ENCODE measurements around the gene TTC28.

Gene TTC28

GRCh38 chr22:28548406-28548805, 131.2 kb downstream of the TTC28 start:
- in situ Hi-C loops (cut with HindIII; ENCODE audit: low pct_ligation_motif_present, low sequenced_read_pairs): no loop called here

DNA sequence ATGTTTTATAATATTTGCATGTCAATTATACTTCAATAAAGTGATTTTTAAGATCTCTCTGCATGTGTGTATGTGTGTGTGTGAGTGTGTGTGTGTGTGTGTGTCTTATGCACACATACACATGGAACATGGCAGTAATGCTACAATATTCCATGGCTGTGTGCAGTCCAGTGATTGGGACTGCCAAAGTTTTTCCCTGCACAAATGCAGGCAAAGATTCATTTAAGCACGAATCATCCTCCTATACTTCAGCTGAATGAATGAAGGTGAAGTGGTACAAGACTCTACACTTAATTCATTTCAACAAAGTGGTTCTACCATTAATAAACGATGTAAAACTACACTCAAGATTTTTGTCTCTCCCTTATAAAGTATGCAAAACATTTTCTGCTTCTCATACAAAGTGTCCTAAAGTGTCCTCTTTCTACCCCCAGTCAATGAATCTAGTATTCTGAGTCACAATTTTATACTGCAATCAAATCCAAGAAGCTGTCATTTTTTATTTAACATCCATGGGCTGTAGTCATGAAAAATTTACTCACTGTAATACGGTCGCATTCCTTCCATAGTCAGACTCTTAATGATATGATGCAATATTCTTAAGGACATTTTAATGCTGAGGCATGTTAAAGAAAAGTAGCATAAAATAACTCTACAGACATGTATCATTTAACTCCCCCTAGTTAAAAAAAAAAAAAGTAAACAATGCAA, 132.4 kb downstream of the TTC28 start:
- no peak for DNase-seq
- in situ Hi-C loops (cut with HindIII; ENCODE audit: low pct_ligation_motif_present, low sequenced_read_pairs): no loop called here

More at GRCh38 chr22:28548406-28548805, 131.2 kb downstream of the TTC28 start:
- Histone ChIP-seq H3K4me3 (ENCODE audit: low read depth, low read length) (no peak overlapping the region), H3K27me3 (replicated peaks) (no peaks in the 10 kb centered on the region), H3K27ac (no peak overlapping the region), H3K36me3 (replicated peaks) (no peaks in the 10 kb centered on the region)
- DNase-seq: no peak
- TF ChIP-seq, protein P1, sequence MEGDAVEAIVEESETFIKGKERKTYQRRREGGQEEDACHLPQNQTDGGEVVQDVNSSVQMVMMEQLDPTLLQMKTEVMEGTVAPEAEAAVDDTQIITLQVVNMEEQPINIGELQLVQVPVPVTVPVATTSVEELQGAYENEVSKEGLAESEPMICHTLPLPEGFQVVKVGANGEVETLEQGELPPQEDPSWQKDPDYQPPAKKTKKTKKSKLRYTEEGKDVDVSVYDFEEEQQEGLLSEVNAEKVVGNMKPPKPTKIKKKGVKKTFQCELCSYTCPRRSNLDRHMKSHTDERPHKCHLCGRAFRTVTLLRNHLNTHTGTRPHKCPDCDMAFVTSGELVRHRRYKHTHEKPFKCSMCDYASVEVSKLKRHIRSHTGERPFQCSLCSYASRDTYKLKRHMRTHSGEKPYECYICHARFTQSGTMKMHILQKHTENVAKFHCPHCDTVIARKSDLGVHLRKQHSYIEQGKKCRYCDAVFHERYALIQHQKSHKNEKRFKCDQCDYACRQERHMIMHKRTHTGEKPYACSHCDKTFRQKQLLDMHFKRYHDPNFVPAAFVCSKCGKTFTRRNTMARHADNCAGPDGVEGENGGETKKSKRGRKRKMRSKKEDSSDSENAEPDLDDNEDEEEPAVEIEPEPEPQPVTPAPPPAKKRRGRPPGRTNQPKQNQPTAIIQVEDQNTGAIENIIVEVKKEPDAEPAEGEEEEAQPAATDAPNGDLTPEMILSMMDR (IDR thresholded peaks at IDR 0.05; ENCODE audit: low read depth, low read length, missing control alignments): no peak

DNA sequence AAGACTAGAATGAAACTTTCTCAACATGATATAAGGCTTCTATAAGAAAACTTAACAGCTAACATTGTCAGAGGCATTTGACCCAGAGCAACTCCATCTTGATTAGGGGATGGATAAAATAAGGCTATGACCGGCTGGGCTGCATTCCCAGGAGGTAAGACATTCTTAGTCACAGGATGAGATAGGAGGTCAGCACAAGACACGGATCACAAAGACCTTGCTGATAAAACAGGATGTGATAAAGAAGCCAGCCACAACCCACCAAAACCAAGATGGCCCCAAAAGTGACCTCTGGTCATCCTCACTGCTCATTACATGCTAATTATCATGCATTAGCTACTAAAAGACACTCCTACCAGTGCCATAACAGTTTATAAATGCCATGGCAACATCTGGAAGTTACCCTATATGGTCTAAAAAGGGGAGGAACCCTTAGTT, 135.2 kb downstream of the TTC28 start:
- no peak overlapping the region for H3K27ac ChIP-seq
- no peak overlapping the region for H3K4me3 ChIP-seq (ENCODE audit: low read depth, low read length)
- H3K27me3 ChIP-seq (replicated peaks): no peaks in the 10 kb centered on the region
- DNase-seq: peak; percentile 18
- in situ Hi-C loops (cut with HindIII; ENCODE audit: low pct_ligation_motif_present, low sequenced_read_pairs): no loop called here
- TF ChIP-seq, protein P1 (IDR thresholded peaks at IDR 0.05; ENCODE audit: low read depth, low read length, missing control alignments): no peak
- no peaks in the 10 kb centered on the region for H3K36me3 ChIP-seq (replicated peaks)

More for the DNA sequence above, 132.4 kb downstream of the TTC28 start:
- no peaks in the 10 kb centered on the region for H3K36me3 ChIP-seq (replicated peaks)
- H3K27ac ChIP-seq: no peak overlapping the region
- no peak overlapping the region for H3K4me3 ChIP-seq (ENCODE audit: low read depth, low read length)
- TF ChIP-seq, protein P1 (IDR thresholded peaks at IDR 0.05; ENCODE audit: low read depth, low read length, missing control alignments): no peak
- H3K27me3 ChIP-seq (replicated peaks): no peaks in the 10 kb centered on the region

- Histone ChIP-seq H3K4me3 (ENCODE audit: low read depth, low read length) (no peak overlapping the region), H3K36me3 (replicated peaks) (no peaks in the 10 kb centered on the region), H3K27me3 (replicated peaks) (no peaks in the 10 kb centered on the region), H3K27ac (no peak overlapping the region)
- no peak for DNase-seq
- in situ Hi-C loops (cut with HindIII; ENCODE audit: low pct_ligation_motif_present, low sequenced_read_pairs): no loop called here
- TF ChIP-seq, protein P1 (IDR thresholded peaks at IDR 0.05; ENCODE audit: low read depth, low read length, missing control alignments): no peak
These were observed 136.5 kb downstream of the TTC28 start for GRCh38 chr22:28542980-28543621.

- in situ Hi-C loops (cut with HindIII; ENCODE audit: low pct_ligation_motif_present, low sequenced_read_pairs): no loop called here
- TF ChIP-seq, protein P1 (IDR thresholded peaks at IDR 0.05; ENCODE audit: low read depth, low read length, missing control alignments): no peak
- Histone ChIP-seq H3K27me3 (replicated peaks) (no peaks in the 10 kb centered on the region), H3K36me3 (replicated peaks) (no peaks in the 10 kb centered on the region), H3K4me3 (ENCODE audit: low read depth, low read length) (no peak overlapping the region), H3K27ac (no peak overlapping the region)
- no peak for DNase-seq
These were observed 138.5 kb downstream of the TTC28 start for GRCh38 chr22:28541137-28541536.

Data from brain microvascular endothelial cell (primary cell).